GM19395 (cell line): ENCODE measurements around the gene TGDS.
A peak's percentile ranks its signal among the peaks of the same experiment; 100 is the strongest.
"Not testable (repeated sequence)": the region's sequence is repeated elsewhere in the genome, so short reads cannot be mapped to it uniquely, and the experiment has no call there.

Experiments
- ATAC-seq: cut with Tn5 transposase; IDR thresholded peaks from one replicate; pipeline ENCODE4 v1.9.1; 2021; ENCODE audit warnings: mild to moderate bottlenecking, moderate library complexity; ENCODE audit not compliant: unreplicated experiment

The TGDS gene

GRCh38 chr13:94556041-94556440 lies 39.9 kb downstream of the TGDS start:
- ATAC-seq, result no peak

GRCh38 chr13:94553766-94554165 lies 42.2 kb downstream of the TGDS start:
- no peak for ATAC-seq

- no peak for ATAC-seq
These were observed 43.9 kb downstream of the TGDS start for GRCh38 chr13:94552095-94552494.

- peak; percentile 21 for ATAC-seq
These were observed 45.8 kb downstream of the TGDS start for GRCh38 chr13:94550062-94550738.

GRCh38 chr13:94549232-94550061 lies 46.5 kb downstream of the TGDS start:
- peak; percentile 88 for ATAC-seq

- ATAC-seq, result peak; percentile 68
These were observed 47.1 kb downstream of the TGDS start for GRCh38 chr13:94548821-94549231.

GRCh38 chr13:94548382-94548781 lies 47.6 kb downstream of the TGDS start:
- peak; percentile 9 for ATAC-seq

- no peak for ATAC-seq
These were observed 49.7 kb downstream of the TGDS start for GRCh38 chr13:94546061-94546839.

GRCh38 chr13:94544922-94545321 lies 51.0 kb downstream of the TGDS start:
- ATAC-seq, result no peak

GRCh38 chr13:94542917-94543316 lies 53.0 kb downstream of the TGDS start:
- ATAC-seq, result no peak

GRCh38 chr13:94537740-94538630 lies 58.0 kb downstream of the TGDS start:
- no peak for ATAC-seq

- ATAC-seq, result no peak
These were observed 60.2 kb downstream of the TGDS start for GRCh38 chr13:94535775-94536174.

GRCh38 chr13:94535231-94535630 lies 60.7 kb downstream of the TGDS start:
- ATAC-seq, result no peak

GRCh38 chr13:94534166-94534565 lies 61.8 kb downstream of the TGDS start:
- ATAC-seq, result no peak

- not testable (repeated sequence) for ATAC-seq
These were observed 63.7 kb downstream of the TGDS start for GRCh38 chr13:94532278-94532677.

GRCh38 chr13:94526956-94527355 lies 69.0 kb downstream of the TGDS start:
- ATAC-seq, result not testable (repeated sequence)

GRCh38 chr13:94525781-94526180 lies 70.2 kb downstream of the TGDS start:
- no peak for ATAC-seq

- ATAC-seq, result no peak
These were observed 71.5 kb downstream of the TGDS start for GRCh38 chr13:94524407-94524806.
